HG03520 (cell line): ENCODE results near the gene STAB2.

Experiments used
- ATAC-seq: cut with Tn5 transposase; IDR thresholded peaks from one replicate; pipeline ENCODE4 v1.9.1; 2021; ENCODE audit warnings: mild to moderate bottlenecking, moderate library complexity; ENCODE audit not compliant: unreplicated experiment

Gene STAB2

DNA sequence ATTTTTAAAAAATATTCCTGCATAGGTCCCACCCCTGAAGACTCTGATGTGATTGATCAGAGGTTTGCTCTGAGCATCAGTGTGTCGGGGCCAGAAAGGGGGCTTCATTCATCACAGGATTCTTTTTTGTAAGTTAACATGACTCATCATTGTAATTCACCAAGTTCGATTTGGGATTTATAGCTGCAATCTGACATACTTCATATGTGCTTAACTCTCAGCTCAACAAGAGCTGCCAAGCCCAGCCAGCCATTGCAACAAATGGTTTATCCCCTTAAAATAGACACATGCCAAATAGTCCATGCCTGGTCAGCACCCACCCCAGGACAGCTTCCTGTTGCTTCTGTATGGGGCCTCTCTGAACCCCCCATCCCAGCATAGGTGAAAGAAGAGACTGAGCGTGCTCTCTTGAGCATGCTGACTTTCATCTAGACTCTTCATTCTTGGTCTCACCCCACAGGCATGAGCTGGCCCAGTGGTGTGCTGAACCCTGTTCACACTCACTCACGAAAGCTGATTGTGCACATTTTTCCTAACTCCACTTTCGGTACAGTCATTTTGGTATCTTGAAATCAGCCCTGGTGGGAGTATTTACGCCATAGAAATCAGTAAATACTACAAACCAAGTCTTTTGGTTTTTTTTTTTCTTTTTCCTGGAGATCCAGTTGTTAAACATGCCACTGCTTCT is 101.4 kb downstream of the STAB2 start:
- no peak for ATAC-seq

DNA sequence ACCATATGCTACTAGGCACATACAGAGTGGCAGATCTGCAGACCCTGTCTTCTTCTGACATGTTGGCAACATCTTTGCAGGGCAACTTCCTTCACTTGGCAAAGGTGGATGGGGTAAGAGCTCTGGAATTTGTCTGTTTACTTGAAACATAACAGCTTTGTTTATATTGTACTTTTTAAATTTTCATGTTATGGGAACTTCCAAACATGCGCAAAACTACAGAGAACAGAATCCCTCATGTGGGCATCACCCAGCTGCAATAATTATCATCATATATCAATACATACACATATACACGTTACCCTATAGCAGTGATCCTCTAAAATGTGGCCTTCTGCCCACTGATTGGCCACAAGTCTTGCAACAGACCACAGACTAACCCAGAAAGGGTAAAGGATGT is 103.4 kb downstream of the STAB2 start:
- ATAC-seq: no peak

DNA sequence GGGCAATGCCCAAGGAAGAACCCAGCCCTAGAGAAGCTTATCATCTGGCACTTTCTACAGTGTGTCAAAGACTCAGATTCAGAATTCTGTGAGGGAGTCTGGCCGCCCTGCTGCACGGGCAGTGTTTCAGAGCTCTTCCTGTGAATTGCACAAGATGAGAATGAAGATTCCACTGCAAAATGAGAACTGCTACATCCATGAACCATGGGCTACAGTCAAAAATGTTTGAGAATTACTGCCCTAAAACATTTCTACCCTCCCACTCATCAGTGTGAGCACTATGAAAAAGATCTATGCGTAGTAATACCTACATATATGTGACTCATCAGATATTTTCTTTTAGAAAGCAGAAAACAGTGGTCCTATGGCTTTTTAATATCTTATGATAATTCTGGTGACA is 104.0 kb downstream of the STAB2 start:
- ATAC-seq: no peak

DNA sequence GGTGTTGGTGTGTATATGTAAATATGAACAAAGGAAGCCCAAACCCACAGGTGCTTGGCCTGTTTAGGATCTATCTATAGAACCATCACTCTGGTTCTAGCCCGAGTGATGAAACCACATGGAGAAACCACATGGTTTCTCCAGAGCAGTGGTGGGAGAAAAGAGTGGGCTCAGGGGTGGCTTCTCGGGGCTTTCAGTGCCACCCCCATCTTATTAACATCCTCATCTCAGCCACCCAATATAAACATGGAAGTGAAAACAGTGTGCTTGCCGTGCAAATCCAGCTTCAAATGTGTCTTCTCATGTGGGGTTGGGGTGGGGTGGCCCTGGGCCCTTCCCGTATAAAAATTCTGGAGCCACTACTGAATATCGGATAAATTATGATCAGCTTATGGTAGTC is 109.0 kb downstream of the STAB2 start:
- ATAC-seq: no peak

DNA sequence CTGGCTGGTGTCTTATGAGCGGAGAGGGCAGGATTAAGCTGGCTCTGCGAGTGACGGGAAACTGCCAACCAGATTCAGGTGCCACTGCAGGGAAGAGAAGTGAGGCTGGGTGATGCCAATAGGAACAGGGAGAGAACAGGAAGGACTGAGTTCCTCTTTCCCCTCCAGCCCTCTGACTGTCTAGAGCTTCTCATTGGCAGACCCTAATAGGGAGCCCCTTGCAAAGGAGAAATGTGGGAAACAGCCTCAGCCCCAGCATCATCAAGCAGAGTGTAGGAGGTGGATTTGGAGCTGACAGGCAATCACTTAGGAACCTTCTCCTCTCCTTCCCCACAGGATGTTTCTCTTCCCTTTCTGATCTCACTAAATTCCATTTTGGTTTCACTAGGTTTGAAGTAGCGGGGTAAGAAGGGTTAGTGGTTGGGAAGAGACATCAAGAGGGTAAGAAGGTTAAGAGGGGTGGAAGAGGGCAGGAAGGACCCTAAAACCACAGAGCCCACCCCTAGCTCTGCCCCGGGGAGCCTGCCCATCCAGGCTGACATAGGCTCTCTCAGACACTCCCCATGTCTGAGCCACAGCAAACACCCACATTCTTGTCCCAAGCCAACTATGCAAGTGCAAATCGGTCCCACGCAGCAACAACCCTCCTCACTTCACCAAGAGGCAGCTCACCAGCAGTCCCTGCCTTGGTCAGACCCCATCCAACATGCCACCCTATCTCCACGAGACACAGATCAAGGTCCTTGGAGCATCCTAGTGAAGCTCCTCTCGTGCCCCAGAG is 111.1 kb downstream of the STAB2 start:
- ATAC-seq: no peak

DNA sequence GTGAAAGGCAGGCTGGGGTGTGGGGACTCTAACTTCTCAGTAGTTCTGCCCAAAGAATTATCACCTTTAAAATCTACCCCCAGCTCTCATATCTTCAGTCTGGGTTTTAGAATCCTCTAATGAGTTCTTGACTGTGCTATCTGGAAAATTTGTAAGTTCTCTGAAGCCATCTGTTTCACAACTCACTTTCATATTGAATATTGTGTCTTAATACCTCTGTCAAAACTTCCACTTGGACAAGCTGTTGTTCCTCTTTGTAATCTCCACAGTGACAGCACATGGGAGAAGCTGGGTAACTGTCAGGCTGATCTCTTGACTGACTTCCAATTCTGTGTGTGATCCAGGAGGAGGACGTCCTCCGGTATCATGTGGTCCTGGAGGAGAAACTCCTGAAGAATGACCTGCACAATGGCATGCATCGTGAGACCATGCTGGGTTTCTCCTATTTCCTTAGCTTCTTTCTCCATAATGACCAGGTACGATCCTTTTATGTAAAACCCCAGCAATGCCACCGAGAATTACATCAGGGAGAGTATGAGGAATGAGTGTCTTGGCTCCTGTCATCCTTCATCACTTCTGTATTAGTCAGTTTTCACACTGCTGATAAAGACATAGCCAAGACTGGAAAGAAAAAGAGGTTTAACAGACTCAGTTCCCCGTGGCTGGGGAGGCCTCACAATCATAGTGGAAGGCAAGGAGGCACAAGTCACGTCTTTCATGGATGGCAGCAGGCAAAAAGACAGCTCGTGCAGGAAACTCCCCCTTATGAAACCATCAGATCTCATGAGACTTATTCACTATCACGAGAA is 111.9 kb downstream of the STAB2 start:
- ATAC-seq: no peak

DNA sequence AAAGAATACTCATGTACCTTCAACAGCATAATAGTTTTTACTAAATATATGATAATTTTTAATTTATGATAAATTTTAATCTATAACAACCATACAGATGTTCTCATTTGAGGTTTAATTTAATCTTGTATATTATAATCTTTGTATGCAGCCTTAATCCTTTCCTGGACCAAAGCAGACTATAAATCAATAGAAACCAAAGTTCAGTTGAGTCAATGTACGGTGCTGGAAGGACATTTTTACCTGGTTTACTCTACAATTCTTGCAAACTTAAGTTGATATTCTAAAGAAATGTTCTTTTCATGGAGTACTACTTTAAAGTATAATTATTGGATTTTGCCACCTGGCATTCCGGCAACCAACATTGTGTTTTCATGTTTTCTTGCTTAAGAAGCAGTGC is 118.0 kb downstream of the STAB2 start:
- ATAC-seq: no peak

DNA sequence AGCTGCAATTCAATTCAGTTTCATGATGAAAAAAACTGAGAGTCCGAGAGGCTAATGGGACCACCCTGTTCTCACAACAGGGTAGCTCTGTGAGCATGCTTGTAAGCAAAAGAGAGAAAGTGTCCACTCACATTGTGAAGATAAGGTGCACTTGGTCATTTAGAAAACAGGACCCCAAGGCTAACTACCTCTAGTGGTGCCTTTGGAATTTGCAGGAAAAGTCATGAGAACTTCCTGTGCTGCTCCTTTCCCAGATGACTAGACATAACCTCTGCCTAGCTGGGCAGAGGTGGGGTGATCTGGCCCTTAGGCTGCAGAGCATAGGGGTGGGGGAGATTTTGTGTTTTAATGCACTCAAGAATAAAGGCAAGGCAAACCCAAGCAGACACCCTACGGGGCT is 118.9 kb downstream of the STAB2 start:
- ATAC-seq: no peak

DNA sequence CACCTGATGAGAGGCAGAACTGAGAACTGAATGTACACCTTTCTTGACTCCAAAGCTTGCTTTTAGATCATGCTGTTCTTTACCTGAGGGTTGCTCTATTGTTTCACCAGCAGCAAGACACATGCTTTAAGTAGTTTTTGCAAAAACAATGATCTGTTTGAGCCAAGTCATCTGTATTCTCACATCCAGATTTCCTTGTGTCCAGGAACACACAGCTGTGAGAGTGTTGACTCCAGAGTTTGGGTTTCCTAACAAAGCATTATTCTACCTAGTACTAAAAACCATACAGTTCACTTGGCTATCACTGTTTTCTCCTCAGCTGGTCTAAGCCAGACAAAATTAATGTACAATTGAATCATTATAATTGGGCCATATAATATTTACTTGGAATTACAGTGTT is 120.4 kb downstream of the STAB2 start:
- no peak for ATAC-seq

DNA sequence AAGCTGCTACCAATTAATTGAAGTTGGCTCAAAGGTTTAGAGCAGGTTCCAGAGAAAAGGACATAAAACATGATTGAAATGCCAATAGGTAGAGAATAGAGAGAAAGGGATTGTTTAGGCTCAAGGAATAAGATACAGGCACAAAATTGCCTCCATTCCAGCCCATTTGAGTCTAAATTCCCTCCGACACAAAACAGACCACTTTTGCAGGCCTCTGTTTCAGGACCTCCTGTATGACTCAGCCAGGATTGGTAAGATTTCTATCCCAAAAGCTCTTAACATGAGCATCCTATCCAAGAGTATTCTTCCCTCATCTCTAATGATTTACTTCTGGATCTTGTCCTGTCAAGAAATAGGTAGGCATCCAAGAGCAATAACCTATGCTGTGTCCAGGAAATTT is 123.5 kb downstream of the STAB2 start:
- ATAC-seq: no peak

DNA sequence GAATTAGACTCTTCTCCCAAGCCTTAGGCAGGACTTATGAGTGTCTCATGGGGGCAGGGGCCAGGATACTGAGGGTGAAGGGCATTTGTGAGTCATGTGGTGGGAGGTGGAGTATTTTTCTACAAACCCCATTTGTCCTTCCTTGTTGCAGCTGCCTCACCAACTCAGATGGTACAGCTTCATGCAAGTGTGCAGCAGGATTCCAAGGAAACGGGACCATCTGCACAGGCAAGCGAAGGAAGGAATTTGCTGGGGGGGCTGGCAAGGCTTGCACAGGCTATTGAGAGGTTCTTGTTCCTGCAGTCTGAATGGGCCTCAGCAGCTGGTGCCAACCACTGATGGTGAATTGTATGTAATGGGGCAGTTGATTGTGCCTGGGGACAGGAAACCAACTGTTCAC is 125.1 kb downstream of the STAB2 start:
- ATAC-seq: no peak

DNA sequence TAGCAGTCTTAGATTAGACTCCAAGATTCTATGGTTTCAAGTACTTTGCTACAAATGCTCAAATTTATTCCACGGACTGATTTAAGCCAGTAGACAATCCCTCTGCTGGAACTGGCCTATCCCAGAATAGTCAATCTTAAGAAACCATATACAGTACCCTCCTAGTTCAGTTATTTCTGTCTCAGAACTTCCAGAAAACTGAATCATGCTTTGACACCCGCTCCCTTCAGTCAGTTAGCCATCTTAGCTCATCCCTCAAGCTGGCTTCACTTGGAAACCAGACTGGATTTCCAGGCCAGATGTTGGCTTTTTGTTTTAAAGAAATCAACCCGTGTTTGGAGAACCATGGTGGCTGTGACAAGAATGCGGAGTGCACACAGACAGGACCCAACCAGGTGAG is 128.4 kb downstream of the STAB2 start:
- no peak for ATAC-seq

DNA sequence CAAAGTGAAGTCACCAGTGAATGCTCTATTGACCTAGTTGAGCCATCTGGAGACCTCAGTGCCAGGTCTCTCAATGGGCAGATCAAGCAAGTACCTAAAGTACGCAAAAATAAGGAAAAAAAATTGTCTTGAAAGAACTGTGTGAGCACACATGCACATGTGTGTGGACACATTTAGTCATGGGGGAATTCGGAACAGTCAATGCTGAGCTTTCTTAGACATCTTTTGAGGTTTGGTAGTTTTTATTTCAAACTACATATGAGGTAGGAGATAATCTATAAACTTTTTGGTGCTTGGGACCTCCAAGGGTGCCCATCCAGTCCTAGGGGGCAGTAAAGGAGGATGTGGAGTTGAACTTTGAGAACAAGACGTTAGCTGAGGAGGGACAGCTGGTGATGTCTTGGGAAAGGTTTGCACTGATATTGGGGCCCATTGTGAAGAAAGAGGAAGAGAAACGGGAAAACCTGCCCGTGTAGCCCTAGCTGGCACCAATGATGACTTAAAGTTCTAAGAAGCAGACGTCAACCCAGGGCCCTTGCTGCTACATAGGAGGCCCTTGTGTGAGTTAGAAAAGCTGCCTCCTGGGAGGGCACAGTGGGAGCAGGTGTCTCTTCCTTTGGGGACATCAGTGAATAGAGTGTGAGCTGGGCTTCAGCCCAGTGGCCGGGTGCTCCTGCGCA is 129.6 kb downstream of the STAB2 start:
- no peak for ATAC-seq

DNA sequence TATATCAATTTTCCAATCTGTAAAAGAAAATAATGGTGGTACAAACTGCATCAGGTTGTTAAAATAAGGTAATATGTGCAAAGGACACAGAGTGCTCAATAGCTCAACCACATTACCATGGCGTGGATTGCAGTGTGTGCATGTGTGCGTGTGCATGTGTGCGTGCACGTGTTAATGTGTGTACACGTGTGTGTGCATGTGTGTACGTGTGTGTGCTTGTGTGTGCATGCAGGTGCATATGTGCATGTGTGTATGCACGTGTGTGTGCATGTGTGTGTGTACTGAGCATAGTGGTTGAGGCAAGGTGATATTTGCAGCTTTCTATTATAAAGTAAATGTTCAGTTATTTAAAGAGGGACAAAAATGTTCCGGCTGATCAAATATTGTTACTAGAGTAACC is 138.3 kb downstream of the STAB2 start:
- ATAC-seq: no peak

DNA sequence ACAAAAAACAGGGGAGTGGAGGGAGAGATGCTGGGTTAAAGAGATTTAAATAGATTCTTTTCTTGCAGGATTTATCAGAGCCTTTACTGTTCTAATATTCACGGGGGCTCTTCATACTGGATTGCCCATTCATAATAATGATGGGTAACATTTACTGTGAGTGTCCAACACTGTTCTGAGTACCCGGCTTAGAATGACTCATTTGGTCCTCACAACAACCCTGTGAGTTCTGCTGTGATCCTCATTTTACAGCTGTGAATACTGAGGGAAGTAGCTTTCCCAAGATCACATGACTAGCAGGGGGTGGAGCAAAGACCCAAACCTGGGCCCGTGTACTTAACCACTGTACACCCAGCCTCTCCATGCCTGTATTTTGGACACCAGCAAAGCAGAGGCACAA is 140.6 kb downstream of the STAB2 start:
- no peak for ATAC-seq

DNA sequence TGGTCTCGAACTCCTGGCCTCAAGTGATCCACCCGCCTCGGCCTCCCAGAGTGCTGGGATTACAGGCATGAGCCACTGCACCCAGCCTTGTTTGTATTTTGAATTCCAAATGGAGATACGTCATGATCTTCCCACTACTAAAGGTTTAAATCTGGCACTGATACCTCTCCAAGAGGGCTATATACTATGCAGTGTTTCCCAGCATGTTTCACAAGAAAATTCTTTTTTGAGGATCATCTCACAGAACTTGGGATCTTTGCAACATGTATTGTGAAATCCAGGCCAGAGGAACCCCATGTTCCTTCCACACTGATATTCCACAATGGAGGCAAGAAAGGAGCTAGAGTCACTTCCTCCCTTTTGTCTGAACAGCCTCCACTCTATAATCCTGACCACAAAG is 141.2 kb downstream of the STAB2 start:
- no peak for ATAC-seq

DNA sequence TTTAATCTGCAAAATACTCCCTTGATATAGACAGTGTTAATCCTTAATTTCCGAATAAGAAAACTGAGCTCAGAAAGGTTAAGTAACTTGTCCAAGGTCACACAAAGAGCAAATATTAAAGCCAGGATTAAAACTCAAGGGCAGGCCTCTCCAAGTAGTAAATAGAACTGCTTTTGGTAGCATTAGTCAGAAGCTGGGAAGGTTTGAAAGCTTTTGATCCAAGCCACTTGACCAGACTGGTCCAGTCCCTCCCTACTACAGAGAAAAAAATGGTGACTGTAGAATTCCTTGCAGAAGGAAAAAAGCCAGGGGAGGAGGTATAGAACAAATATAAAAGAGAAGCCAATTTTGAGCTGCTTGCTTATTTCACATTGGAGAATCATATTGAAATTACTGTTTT is 142.4 kb downstream of the STAB2 start:
- ATAC-seq: no peak

DNA sequence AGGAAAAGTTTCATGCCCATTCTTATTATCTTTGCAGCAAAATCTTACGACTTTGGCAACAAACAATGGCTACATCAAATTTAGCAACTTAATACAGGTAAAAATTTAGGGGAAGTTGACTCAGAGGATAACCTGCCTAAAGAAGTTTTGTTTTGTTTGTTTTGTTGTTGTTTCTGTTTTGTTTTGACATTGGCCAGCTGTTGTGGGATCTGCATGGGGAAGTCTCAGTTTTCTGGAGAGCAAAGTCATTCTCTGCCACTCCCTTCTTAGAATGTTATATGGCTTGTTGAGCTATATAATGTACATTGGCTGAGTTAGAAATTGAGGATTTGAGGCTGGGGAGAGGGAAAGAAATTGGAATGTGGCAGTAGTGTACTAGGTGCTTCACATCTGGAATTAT is 144.5 kb downstream of the STAB2 start:
- ATAC-seq: no peak

DNA sequence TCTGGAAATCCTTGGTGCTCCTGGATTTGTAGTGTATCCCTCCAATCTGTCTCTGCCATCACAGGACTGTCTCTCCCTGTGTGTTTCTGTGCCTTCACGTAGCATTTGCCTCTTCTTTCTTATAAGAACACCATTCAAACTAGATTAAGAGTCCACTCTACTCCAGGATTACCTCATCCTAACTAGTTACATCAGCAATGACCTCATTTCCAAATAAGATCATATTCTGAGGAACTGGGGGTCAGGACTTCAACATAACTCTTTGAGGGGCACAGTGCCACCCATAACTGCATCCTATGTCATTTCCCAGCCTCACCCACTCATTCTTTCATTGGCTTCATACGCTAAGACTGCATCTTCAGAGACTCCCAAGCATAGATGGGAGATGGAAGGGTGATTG is 147.8 kb downstream of the STAB2 start:
- no peak for ATAC-seq

DNA sequence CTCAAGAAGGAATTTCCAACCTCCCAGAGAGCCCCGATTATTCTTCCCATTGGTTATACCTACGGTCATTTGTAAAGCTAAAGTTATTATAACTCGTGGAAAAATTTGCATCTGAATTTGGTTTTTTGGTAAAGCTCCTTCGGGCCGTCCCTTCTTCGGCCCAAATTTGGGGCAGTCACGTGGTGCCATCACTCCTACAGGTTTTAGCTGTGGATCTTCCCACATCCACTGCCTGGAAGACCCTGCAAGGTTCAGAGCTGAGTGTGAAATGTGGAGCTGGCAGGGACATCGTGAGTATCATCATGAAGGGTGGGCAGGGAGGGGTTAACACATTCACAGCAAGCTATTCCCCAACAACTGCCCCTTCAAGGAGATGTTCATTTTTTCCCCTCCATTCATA is 148.2 kb downstream of the STAB2 start:
- ATAC-seq: no peak

DNA sequence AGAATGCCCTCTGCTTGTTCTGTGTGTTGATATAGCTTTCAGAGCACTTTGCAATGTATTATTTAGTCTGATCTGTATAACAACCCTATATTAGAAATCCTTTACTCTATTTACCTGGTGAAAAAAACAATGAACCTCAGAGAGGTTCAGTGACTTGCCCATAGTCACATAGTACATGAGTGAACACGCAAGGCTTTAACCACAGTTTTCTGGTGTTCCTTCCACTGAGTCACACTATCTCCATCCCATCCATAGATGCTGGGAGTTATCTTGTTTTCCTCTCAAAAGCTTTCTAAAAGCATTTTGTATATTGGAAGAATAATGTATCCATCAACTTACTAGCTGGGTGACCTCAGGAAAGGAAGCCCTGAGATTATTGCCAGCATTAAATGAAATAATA is 149.5 kb downstream of the STAB2 start:
- no peak for ATAC-seq
